ENCODE results near the gene BPIFA2. TPM values are rescaled to one million over a fixed set of nuclear protein-coding genes. Genes with fewer than 3 reads are reported as not detected.

Gene BPIFA2
- total RNA-seq, 1 experiment from 2014 or later, result not detected

GRCh38 chr20:33177866-33178265 lies 9.9 kb downstream of the BPIFA2 start:
- peaks cover 0 to under 1% of the 10 kb centered on the region in 2 experiments; a peak in 1 of 5 replicates for H3K9me3 Mint-ChIP-seq
- H3K27me3 Mint-ChIP-seq (ENCODE audit: low read depth), result peaks cover 3% of the 10 kb centered on the region
- Histone ChIP-seq H3K79me1 (ENCODE audit: insufficient read depth, low read depth, low read length, poor library complexity, severe bottlenecking) (no peaks in the 10 kb centered on the region), H3K23ac (ENCODE audit: insufficient read length, low read depth, low read length) (no peak overlapping the region), H2BK5ac (ENCODE audit: insufficient read length, low read length) (no peak overlapping the region), H4K20me1 (ENCODE audit: control insufficient read depth, insufficient read depth, insufficient read length) (no peaks in the 10 kb centered on the region), H4K91ac (ENCODE audit: insufficient read length, low read depth, low read length) (no peak overlapping the region), H3K4me2 (ENCODE audit: insufficient read depth, insufficient read length, low read length) (no peak overlapping the region), H2AFZ (ENCODE audit: low read length) (no peak overlapping the region), H3T11ph (ENCODE audit: low read length) (no peak overlapping the region), H4K5ac (ENCODE audit: insufficient read length, low read depth, low read length) (no peak overlapping the region), H3K27ac (ENCODE audit: insufficient read length, low read depth, low read length) (no peak overlapping the region), H3K79me2 (ENCODE audit: insufficient read depth, low read length) (no peaks in the 10 kb centered on the region), H3K4me1 (ENCODE audit: insufficient read depth, low read length) (no peaks in the 10 kb centered on the region), H3K23me2 (ENCODE audit: insufficient read length, low read depth, low read length, poor library complexity, severe bottlenecking) (no peaks in the 10 kb centered on the region), H2AK5ac (ENCODE audit: insufficient read length, low read length) (no peak overlapping the region), H3K27me3 (ENCODE audit: insufficient read depth, low read length) (no peaks in the 10 kb centered on the region), H2BK20ac (ENCODE audit: low read depth, low read length, poor library complexity, severe bottlenecking) (no peak overlapping the region), H3K18ac (ENCODE audit: insufficient read length, low read depth, low read length) (peak overlapping the region; percentile 34), H2BK12ac (ENCODE audit: insufficient read length, low read depth, low read length) (no peak overlapping the region), H3K56ac (ENCODE audit: insufficient read length, low read depth, low read length) (no peak overlapping the region), H4K8ac (replicated peaks; ENCODE audit: insufficient read length, low read depth, low read length) (no peak overlapping the region), H3K14ac (ENCODE audit: insufficient read depth, low read length) (0 out of 2 replicates have a peak overlapping the region, but pooled peaks have one; percentile 21), H3K4ac (ENCODE audit: low read depth, low read length) (no peak overlapping the region), H3K9ac (ENCODE audit: extremely low read depth, insufficient read length, low read length) (no peak overlapping the region), H2BK120ac (ENCODE audit: low read depth, low read length, poor library complexity, severe bottlenecking) (no peak overlapping the region), H3K9me3 (ENCODE audit: control insufficient read depth, low read depth, low read length) (no peaks in the 10 kb centered on the region), H2BK15ac (ENCODE audit: low read depth, low read length) (no peak overlapping the region)
- H3K36me3 Mint-ChIP-seq (ENCODE audit: insufficient read depth in 1 of 3, low read depth in 3 of 3), result no peaks in the 10 kb centered on the region
- H3K4me3 Mint-ChIP-seq, result no peak overlapping the region
- H3K4me1 Mint-ChIP-seq, result peaks cover 23 to 26% of the 10 kb centered on the region in 2 experiments
- TF ChIP-seq, protein P1, sequence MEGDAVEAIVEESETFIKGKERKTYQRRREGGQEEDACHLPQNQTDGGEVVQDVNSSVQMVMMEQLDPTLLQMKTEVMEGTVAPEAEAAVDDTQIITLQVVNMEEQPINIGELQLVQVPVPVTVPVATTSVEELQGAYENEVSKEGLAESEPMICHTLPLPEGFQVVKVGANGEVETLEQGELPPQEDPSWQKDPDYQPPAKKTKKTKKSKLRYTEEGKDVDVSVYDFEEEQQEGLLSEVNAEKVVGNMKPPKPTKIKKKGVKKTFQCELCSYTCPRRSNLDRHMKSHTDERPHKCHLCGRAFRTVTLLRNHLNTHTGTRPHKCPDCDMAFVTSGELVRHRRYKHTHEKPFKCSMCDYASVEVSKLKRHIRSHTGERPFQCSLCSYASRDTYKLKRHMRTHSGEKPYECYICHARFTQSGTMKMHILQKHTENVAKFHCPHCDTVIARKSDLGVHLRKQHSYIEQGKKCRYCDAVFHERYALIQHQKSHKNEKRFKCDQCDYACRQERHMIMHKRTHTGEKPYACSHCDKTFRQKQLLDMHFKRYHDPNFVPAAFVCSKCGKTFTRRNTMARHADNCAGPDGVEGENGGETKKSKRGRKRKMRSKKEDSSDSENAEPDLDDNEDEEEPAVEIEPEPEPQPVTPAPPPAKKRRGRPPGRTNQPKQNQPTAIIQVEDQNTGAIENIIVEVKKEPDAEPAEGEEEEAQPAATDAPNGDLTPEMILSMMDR (conservative IDR thresholded peaks at IDR 0.05), result no peak
- no peak for DNase-seq
- H3K27ac Mint-ChIP-seq, result no peak overlapping the region; a peak in 1 of 7 replicates
- no CpG with 5 or more reads among the region's 9 CpGs for WGBS (ENCODE audit: extremely low coverage, insufficient read length, low lambda C conversion rate)
